AML-193 (cell line): ENCODE data around the gene CLDN6.
A peak's percentile ranks its signal among the peaks of the same experiment; 100 is the strongest.
"Not testable (repeated sequence)": the region's sequence is repeated elsewhere in the genome, so short reads cannot be mapped to it uniquely, and the experiment has no call there.

Experiments
- DNase-seq, 2 experiments: peaks; one replicate each; lab custom pipeline; 2025; lab: John Stamatoyannopoulos, UW

CLDN6 gene, protein sequence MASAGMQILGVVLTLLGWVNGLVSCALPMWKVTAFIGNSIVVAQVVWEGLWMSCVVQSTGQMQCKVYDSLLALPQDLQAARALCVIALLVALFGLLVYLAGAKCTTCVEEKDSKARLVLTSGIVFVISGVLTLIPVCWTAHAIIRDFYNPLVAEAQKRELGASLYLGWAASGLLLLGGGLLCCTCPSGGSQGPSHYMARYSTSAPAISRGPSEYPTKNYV

DNA sequence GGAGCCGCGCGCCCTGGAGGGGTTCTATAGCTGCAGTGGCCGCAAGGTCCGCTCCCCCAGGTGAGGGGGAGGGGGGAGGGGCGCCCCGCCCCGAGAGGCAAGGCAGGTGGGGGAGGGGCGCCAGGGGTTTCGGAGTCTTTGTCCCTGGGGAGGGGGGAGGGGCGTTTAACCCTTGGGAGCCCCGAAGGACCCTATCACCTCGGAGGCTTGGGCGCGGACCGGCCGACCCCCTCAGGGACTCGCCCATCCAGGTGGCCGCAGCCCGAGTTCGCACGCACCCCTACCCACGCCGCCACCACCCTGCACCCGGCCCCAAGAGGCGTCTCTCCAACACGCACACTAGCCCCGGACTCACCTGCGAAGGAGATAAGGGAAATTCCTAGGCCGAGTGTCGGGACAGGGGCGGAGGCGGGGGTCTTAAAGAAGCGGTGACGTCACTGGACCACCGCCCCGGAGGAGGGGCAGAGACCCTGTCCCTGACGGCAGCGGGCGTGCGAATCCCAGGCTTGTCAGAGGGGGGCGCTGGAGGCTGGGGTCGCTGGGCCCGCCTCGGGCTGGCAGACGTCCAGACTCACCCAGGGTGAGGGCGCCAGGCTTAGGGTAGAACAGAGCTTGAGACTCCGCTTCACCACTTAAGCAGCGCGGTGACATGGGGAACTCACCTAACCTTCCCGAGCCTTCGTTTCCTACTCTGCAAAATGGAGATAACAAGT is at the start of gene CLDN6:
Gene CLDN6 (minus strand): TSS at position 390 of the 713 bp plus-strand sequence. CDS start 2,162 bp downstream, outside the sequence.
- DNase-seq: no peak

DNA sequence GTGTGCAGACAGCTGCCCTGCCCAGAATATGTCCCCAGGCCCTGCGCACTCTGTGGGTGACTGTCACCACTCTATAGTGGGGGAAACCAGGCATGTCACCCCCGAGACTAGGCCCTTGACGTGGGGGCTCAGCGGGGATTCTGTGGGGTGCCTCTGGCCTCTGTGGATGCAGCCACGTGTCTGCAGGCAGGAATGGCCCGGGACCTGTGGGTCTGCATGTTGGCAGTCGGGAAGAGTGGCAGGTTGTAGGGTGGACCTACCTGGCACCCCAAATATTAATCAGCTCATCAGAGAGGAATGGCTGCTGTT is 48.4 kb upstream of the CLDN6 start:
- DNase-seq: no peak

DNA sequence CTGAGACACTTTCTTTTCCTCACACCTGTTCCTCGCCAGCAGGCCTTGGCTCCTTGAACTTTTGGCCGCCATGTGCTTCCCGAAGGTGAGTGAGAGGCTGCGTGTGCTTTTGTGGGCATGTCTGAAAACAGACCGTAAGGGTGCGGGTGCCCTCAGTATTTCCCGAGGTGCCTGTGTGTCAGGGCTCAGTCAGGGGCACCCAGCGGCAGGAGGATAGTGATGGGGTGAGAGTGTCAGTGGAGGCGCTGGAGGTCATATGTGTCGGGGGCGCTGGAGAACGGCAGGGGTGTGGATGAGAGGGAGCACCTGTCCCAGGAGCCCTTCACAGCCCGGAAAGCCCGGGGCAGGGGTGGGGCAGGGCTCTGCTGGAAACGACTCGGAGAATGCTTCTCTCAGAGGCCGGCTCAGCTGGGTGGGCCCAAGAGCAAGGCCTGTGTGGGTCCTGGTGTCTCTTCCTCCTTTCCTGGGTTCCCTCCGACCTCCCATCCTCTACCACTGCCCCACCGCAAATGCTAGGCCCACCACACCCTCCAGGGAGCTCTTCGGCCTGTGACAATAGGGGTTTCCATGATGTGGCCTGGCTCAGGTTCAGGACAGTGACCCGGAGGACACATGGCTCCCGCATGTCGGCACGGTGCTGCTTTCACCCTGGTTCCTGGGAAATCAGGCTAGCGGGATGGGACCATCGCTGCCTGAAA is 47.9 kb upstream of the CLDN6 start:
- DNase-seq: no peak

DNA sequence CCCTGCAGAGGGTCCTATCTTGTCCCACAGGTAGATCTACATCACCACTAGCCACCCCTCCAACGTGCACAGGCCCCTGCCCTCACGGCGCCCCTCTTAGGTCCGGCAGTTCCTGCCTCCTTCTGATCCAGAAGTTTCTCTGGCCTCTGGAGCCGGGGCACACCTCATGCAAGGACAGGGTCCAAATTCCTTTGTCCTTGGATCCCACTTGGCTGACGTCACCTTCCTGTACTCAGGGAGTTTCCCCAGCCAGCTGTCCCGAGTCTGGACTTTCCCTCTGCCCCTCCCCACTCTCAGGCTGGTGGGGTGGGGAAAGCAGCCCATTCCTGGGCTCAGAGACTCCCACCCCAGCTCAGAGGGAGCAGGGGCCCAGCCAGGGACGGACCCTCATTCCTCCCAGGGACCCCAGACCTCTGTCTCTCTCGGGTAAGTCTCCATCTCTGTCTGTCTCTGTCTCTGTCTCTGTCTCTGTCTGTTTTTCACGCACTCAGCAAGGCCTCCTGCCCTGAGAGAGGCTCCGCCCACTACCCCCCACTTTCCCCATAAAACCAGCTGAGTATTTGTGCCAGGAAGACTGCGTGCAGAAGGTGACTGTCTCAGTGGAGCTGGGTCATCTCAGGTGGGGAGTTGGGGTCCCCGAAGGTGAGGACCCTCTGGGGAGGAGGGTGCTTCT is 47.2 kb upstream of the CLDN6 start, which contains the start of gene IL32:
Gene IL32 (plus strand): TSS at position 572 of the 673 bp plus-strand sequence. CDS start 172 bp downstream, outside the sequence.
- no peak for DNase-seq

DNA sequence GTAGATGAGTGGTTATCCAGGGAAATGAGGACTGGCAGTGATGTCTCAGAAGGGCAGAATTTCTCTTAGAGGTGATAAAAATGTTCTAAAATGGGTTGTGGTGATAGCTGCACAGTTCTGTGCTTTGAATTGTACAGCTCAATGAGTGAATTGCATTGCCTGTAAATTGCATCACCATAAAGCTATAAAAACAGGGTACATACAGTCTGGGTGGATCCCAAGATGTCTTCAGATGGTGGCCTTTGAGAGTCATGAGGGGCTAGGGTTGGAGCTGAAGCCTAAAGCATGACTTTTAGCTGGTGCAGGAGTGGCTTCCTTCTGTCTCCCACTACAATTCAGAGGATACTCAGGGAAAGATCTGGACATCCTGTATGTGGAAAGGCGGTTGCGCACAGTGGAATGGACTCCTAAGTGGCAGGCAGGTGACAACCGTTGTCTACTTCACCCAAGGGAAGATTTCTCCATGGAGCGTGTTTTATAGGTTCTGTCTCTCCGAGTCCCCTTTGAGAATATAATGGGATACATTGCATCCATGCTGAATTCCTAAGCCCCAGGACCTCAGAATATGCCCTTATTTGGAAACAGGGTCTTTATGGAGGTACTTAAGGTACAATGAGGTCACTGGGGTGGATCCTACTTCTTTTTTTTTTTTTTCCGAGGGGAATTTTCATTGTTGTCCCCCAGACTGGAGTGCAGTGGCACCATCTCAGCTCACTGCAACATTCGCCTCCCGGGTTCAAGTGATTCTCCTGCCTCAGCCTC is 45.8 kb upstream of the CLDN6 start:
- DNase-seq: no peak

DNA sequence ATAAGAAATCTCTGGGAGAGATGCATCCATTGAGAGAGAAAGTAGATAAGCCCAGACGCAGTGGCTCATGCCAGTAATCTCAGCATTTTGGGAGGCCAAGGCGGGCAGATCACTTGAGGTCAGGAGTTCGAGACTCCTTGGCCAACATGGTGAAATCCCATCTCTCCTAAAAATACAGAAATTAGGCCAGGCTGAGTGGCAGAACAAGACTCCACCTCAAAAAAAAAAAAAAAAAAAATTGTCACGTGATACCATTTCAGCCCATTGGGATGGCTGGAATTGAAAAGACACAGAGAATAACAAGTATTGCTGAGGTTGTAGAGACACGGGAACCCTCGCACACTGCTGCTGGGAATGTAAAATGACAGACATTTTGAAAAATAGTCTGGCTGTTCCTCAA is 44.6 kb upstream of the CLDN6 start:
- DNase-seq: no peak

DNA sequence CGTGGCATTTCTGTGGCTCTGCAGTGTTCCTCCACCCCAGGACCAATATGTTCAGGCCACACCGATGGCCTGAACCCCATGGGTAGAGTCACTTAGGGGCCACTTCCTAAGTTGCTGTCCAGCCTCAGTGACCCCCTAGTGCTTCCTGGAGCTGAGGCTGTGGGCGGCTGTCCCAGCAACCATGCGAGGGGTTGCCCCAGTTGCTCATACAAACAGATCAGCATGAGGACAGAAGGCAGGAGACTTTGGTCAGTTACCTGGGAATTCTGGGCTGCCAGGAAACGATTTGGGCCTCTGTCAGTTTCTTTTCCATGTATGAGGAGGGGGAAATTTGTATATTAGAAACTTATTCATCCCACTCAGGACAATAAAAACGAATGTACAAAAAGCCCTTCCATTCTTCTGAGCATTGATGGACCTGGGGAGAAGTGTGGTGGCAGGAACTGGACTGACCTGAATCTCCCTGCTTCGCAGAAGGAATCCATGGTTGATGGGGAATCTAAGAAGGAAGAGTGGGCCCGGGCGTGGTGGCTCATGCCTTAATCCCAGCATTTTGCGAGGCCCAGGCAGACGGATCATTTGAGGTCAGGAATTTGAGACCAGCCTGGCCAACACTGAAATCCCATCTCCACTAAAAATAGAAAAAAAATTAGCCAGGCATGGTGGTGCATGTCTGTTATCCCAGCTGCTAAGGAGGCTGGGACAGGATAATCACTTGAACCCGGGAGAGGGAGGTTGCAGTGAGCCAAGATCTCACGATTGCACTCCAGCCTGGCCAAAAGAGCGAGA is 42.5 kb upstream of the CLDN6 start:
- no peak for DNase-seq

DNA sequence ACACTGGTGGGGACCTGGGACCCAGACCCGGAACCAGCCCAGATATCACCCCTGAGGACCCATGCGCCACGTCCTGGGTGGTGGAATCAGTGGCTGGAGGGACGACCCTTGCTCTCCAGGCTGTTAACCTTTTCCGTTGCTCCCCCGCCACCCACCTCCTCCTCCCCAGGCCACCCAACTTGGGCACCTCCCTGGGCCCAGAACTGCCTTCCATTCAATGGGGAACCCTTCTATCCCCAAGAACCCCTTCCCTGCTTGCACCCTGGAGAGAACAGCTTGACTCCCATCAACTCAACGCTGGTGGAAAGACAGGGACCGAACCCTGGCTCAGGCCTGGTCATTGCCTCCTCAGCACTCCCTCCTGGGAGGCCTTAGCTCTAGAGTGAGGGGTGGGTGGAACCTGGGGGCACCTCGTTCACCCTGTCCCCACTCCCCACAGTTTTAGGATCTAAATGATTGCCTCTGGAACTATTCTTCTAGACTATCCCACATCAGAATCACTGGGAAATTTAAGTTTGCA is 41.8 kb upstream of the CLDN6 start:
- no peak for DNase-seq

DNA sequence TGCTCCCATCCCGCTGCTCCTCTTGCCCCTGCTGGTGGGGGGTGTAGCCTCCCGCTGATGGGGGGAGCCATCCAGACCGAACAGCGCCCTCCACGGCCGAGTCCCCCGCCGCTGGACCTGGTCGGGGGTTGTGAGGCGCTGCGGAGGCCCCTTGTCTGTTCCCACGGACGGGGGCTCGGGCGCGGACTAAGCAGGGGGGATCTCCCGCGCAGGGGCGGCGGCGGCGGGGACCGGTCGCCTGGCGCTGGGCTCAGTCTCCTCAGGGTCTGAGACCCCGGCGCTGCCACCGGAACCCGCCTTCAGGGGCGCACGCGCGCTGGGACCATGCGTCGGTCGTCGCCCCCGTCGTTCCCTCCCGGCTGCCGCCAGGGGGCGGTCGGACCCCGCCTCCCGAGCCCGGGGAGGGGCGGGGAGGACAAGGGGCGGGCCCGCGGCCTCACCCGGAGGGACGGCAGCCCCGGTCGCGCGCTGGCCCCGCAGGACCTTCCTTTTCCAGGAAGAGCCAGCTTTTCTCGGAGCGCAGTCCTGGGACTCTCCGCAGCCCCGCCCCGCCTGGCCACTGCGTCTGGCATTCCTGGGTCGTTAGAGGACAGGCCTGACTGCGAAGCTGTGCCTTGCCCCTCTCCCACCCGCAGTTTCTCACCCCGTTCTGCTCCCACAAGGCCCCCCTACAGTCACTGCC is 41.2 kb upstream of the CLDN6 start:
- peak; percentile 51 to 59 for DNase-seq

DNA sequence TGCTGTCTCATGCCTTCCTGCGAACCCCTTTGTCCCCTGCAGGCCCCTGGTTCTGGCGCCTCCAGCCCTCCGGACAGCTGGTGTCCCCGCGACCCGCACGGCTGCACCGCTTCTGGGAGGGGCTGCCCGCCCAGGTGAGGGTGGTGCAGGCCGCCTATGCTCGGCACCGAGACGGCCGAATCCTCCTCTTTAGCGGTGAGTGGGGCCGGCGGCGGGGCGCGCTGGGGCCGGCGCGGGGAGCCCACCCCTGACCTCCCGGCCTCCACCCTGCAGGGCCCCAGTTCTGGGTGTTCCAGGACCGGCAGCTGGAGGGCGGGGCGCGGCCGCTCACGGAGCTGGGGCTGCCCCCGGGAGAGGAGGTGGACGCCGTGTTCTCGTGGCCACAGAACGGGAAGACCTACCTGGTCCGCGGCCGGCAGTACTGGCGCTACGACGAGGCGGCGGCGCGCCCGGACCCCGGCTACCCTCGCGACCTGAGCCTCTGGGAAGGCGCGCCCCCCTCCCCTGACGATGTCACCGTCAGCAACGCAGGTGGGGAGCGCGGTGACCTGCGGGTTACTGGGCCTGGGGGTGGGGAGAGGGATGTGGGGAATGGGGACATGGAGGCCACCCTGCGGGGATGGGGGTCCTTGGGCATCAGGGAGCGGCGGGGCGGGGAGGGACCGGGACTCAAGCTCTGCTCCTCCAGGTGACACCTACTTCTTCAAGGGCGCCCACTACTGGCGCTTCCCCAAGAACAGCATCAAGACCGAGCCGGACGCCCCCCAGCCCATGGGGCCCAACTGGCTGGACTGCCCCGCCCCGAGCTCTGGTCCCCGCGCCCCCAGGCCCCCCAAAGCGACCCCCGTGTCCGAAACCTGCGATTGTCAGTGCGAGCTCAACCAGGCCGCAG is 40.4 kb upstream of the CLDN6 start:
- peak in 1 of 2 experiments; percentile 16 for DNase-seq

DNA sequence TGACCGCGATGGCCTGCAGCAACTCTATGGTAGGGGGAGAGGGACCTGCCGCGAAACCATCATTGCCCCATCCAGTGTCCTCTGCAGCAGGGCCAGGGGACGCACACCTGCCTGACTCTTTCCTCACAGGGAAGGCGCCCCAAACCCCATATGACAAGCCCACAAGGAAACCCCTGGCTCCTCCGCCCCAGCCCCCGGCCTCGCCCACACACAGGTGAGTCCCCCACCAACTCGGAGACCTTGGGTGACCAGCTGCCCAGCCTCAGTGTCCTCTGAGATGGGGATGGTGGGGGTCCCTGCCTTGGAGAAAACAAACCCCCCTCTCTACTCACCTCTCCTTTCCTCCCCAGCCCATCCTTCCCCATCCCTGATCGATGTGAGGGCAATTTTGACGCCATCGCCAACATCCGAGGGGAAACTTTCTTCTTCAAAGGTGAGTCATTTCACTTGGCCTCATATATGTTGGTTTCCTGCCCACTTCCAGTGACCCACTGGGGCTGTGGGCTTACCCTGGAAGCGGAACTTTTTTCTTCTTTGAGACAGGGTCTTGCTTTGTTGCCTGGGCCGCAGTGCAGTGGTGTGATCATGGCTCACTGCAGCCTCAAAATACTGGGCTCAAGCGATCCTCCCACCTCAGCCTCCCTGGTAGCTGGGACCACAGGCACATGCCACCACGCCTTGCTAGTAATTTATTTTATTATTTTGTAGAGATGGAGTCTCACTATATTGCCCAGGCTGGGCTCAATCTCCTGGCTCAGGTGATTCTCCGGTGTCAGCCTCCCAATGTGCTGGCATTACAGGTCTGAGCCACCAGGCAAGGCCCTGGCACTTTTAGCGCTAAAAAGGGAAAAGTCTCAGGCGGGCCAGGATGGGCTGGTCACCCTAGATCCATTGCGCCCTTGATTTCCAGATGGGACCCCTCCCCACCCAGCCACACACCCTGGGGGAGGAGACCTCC is 39.5 kb upstream of the CLDN6 start:
- no peak for DNase-seq

DNA sequence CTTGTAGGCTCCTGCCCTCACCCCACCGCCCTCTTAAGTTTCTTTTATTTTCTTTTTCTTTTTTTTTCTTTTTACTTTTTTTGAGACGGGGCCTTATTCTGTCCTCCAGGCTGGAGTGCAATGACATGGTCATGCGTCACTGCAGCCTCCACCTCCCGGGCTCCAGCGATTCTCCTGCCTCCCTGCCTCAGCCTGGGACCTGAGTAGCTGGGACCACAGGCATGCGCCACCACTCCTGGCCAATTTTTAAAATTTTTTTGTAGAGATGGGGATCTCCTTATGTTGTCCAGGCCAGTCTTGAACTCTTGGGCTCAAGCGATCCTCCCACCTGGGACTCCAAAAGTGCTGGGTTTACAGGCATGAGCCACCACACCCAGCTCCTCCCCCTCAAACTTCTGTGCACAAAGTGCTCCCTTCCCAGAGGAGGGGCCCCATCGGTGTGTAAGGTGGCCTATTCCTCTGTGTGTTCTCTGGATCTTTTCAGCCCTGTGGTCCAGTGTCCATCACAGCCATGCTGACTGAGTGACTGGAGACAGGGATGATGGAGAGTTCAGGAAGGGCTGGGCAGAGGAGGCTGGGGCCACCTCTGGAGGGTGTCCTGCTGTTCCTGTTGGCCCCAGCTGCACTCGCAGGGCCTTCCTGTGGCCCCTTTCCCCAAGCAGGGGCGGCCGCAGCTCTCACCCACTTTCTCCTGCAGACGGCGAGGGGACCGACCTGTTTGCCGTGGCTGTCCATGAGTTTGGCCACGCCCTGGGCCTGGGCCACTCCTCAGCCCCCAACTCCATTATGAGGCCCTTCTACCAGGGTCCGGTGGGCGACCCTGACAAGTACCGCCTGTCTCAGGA is 38.6 kb upstream of the CLDN6 start:
- DNase-seq: no peak

DNA sequence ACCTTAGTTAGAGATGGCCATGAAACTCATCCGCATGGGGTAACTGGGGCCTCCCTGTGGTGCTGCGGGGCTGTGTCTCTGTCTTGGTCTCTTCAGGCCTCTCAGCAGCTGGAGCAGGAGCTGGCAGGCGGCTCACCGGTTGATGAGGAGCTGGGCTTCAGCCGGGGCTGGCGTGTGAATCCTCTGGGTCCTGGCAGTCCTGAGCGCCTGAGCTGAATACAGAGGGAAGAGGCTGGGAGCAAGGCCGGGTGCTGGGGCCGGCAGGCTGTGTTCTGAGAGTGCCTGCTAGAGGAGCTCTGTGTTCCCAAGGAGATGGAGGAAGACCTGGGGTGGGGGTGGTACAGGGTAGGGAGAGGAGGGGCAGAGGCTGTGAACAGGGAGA is 37.7 kb upstream of the CLDN6 start:
- DNase-seq: not testable (repeated sequence)

DNA sequence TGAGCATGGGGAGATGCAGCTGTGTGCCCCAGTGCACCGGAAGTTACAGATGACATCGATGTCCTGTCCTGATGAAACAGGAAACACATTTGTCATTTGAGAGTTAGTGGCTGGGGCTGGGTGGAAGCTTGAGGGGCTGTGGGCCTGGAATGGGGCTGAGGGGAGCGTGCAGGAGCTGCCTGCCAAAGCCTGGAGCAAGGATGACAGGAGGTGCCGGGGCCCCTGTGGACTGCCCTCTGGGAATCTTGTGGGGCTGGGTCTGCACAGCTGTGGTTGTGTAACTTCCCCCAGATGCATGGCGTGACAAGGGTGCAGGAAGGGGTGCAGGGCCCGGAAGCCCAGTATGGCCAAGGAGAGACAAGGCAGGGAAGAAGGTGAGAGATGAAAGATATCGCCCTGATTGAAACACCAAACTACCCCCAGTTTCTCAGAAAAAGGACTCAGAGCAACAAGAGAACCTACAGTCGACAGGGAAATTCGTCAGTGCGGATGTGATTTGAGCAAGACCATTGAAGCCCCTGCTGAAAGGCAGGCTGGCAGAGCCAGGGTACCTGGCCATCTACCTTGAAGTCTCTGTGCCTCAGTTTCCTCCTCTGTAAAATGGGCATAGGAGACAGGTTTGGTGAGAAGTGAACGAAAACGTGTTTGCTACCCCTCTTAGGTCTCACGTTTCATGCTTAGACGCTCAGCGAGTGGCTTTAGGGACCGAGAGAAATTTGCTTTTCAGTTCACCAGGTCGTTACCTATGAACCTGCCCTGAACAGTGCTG is 37.2 kb upstream of the CLDN6 start:
- peak; percentile 88 to 90 for DNase-seq

DNA sequence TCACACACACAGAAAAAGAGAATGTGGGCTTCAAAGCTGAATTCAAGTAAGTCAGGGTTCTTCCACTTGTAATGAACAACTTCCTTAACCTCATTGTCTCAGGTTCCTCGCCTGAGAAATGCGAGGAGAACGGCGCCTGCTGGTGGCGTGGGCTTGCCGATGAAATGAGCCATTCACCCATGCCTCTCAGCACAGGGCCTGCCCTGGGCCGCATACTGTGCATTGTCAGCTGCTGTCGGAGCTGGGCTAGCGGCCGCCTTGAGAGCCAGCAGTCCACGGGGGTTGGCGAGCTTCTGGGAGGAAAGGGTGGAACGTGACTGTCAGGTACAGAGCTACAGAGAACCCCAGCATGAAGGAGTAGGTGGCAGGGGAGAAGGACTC is 35.3 kb upstream of the CLDN6 start:
- not testable (repeated sequence) for DNase-seq
